Mesothelial cell of epicardium (in vitro differentiated cells): ENCODE results near the gene TTC6. TPM values are rescaled to one million over a fixed set of nuclear protein-coding genes. Genes with fewer than 3 reads are reported as not detected.
A peak's percentile ranks its signal among the peaks of the same experiment; 100 is the strongest.

ENCODE experiments used
- DNase-seq, 2 experiments: peaks; one replicate each; pipeline ENCODE4 v3.0.0; 2021; ENCODE audit warnings: low spot score in 2 of 2; ENCODE audit not compliant: unreplicated experiment in 2 of 2
- H3K27ac Mint-ChIP-seq: 2 replicates; pipeline ENCODE4 v1.8.0; 2021; ENCODE audit warnings: mixed read lengths
- H3K27me3 Mint-ChIP-seq: 2 replicates; pipeline ENCODE4 v1.8.0; 2021; ENCODE audit warnings: low read depth, mixed read lengths
- H3K36me3 Mint-ChIP-seq: 2 replicates; pipeline ENCODE4 v1.8.0; 2021; ENCODE audit warnings: mixed read lengths
- H3K4me1 Mint-ChIP-seq: 2 replicates; pipeline ENCODE4 v1.8.0; 2021; ENCODE audit warnings: mixed read lengths
- H3K4me3 Mint-ChIP-seq: 2 replicates; pipeline ENCODE4 v1.8.0; 2021; ENCODE audit warnings: mild to moderate bottlenecking, moderate library complexity, mixed read lengths
- H3K9me3 Mint-ChIP-seq: 2 replicates; pipeline ENCODE4 v1.8.0; 2021; ENCODE audit warnings: mixed read lengths
- total RNA-seq: library from RNA; stranded (reverse); gene quantifications from 3 replicates; pipeline ENCODE4 v1.2.1, GENCODE V29; 2021
- TF ChIP-seq, protein P1 (sequence below): fragments of 200-600 bp; sonication (generic); IDR thresholded peaks from one replicate; pipeline ENCODE4 v1.5.0; 2021; ENCODE audit warnings: antibody characterized with exemption; ENCODE audit not compliant: unreplicated experiment

Gene TTC6
- total RNA-seq, 1 donor from 2014 or later, result 2.7 TPM

DNA sequence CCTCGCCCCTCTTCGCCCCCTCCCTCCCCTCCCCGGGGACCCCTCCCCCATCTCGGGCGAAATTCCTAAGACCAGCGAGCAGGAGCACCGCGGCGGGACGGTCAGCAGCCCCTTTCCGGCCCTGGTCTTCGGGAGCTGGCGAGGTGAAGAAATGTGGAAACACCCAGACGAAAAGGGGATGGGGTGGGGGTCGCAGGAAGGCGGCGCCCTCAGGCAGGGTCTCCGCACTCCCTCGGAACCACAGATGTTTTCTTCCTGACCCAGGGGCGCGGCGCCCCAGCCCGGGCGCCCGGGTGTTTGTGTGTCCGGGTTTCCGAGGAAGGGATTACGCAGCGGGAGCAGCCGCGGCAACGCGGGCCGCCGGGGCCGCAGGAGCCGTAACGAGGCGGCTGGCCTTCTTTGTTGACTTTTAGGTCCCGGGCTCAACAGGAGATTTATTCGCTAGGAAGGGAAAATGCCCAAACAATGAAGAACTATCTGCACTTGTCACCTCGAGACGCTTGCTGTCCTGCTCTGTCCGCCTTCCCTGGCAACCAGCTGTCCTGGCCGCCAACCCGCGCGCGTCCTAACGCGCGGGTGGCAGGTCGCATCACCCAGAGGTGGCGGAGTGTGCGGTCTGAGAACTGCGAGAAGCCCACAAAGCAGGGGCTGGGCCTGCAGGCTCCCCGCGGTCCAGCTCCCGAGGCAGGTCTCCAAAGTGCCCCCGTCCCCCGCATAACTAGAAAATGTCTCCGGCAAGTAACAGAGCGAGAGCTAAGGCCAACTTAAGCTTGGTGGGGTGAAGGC lies 7.4 kb upstream of the TTC6 start:
- H3K36me3 Mint-ChIP-seq, result peaks cover 14% of the 10 kb centered on the region
- DNase-seq, result peak in 1 of 2 experiments; percentile 62
- peak overlapping the region; percentile 67 for H3K27ac Mint-ChIP-seq
- H3K27me3 Mint-ChIP-seq, result peaks cover 93% of the 10 kb centered on the region
- peak overlapping the region; percentile 57 for H3K4me3 Mint-ChIP-seq
- H3K4me1 Mint-ChIP-seq, result peaks cover 37% of the 10 kb centered on the region
- TF ChIP-seq, protein P1, sequence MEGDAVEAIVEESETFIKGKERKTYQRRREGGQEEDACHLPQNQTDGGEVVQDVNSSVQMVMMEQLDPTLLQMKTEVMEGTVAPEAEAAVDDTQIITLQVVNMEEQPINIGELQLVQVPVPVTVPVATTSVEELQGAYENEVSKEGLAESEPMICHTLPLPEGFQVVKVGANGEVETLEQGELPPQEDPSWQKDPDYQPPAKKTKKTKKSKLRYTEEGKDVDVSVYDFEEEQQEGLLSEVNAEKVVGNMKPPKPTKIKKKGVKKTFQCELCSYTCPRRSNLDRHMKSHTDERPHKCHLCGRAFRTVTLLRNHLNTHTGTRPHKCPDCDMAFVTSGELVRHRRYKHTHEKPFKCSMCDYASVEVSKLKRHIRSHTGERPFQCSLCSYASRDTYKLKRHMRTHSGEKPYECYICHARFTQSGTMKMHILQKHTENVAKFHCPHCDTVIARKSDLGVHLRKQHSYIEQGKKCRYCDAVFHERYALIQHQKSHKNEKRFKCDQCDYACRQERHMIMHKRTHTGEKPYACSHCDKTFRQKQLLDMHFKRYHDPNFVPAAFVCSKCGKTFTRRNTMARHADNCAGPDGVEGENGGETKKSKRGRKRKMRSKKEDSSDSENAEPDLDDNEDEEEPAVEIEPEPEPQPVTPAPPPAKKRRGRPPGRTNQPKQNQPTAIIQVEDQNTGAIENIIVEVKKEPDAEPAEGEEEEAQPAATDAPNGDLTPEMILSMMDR, result no peak
- no peaks in the 10 kb centered on the region for H3K9me3 Mint-ChIP-seq

DNA sequence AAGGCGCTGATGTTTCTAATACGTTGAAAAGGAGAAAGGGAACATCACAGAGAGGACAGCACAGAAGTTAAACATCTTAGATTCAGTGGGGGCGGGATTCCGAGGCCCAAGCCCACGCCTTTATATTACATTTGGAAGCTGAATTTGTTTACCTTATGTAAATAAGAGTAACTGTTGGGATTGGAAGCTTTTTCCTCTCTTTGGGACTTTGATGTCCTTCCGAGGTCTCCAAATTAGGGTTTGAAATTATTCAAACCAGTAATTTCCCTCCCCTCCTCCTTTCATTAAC lies 6.8 kb upstream of the TTC6 start:
- Mint-ChIP-seq H3K36me3 (peaks cover 14% of the 10 kb centered on the region), H3K27ac (peak overlapping the region; percentile 67), H3K4me1 (peaks cover 38% of the 10 kb centered on the region), H3K4me3 (peak overlapping the region; percentile 57), H3K9me3 (no peaks in the 10 kb centered on the region), H3K27me3 (peaks cover 94% of the 10 kb centered on the region)
- no peak for DNase-seq
- TF ChIP-seq, protein P1, result no peak

DNA sequence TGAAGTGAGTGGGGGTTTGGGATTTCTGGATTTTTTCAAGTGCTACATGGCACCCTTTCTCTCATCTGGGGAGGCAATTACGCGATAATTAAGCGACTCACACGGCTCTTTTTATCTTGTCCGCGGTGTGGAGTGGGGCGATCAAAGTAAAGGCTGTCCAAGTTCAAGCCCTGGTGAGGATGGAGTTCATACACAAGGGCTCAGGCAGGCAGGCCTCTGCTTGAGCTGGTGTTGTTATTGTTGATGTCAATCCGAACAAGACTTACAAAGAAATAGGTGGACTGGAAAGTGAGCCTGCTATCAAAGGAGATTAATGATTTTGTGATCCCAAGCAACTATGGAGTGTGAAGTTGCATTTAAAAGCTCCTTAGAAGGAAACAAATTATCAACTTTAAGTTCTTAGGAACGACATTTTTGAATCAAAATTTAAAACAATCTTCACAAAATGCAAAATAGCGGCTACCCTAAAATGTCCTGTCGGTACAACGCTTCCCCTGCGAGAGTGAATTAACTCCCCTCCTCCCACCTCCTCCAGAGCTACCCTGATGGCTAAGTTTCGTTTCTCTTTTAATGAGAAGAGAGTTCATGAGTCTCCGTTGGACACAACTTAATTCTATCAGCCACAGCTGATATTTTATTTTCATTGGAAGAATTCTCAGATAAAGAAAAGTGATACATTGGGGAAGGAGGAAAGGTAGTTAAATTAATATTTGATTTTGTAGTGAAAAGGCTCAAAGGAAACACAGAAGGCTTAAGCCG lies 6.3 kb upstream of the TTC6 start:
- Mint-ChIP-seq H3K4me1 (peaks cover 40% of the 10 kb centered on the region), H3K27me3 (peaks cover 96% of the 10 kb centered on the region), H3K9me3 (no peaks in the 10 kb centered on the region), H3K27ac (no peak overlapping the region), H3K4me3 (peak overlapping the region; percentile 44), H3K36me3 (peaks cover 14% of the 10 kb centered on the region)
- TF ChIP-seq, protein P1, result no peak
- no peak for DNase-seq

DNA sequence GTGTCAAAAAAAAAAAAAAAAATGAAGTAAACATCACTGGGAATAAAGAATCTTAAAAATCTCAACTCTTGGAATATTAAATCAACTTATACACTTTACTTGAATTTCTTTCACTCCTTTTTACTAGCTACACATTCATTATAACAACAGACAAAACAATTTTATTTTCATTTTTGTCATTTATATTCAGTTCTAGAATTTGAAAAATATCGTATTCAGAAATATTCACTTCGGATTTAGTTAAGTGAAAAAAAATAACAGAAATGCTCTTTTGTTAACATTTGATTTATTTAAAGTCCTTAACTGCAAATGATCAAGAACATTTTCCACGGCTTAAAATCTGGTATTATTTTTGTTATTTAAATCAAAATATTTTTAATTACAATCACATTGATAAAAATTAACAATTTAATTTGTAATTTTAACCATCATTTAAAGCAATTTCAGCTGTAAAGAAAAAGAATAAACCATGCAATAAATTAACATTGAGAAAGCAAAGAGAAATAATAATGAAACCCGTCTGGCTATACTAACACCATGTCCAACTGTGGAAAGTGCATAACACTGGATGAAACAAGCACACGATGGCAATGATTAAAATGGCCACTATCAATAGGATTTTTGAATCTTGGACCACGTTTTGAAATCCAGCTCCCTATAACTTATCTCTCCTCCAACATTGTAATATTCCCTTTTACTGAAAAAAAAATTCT lies 5.6 kb upstream of the TTC6 start:
- H3K27me3 Mint-ChIP-seq, result peaks cover 95% of the 10 kb centered on the region
- no peak overlapping the region for H3K27ac Mint-ChIP-seq
- TF ChIP-seq, protein P1, result no peak
- no peak for DNase-seq
- H3K36me3 Mint-ChIP-seq, result peaks cover 14% of the 10 kb centered on the region
- no peaks in the 10 kb centered on the region for H3K9me3 Mint-ChIP-seq
- H3K4me1 Mint-ChIP-seq, result peaks cover 40% of the 10 kb centered on the region
- peak overlapping the region; percentile 7 for H3K4me3 Mint-ChIP-seq

DNA sequence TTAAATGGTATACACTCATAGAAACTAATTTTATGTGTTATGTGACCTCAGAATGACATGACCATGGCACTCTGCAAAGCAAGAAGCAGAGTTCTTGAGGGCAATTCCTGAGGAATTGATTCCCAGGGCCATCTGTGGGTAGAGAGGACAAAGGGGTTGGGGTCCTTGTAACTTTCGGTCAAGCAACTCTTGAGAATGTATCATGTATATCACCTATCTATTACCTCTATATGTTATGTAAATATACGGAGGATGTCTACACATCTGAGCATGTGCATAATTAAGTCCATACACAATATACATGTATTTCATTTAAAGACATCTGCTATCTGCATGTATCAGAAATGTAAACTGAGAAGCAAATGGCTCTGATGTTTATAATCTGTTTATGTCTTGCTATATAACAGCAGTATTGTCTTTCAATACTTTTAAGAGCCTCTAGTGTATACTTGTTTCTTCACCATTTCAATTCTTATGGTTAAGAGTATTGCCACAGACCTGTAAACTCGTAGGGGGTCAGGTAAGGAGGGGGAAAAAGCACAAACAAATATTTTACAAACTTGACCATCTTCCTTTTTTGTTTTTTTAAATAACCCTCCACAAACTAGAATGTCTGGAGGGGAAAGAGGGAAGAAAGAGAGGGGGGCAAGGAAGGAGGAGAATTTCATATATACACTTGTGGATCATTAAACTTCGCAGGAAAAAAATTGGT lies 4.8 kb upstream of the TTC6 start:
- H3K27ac Mint-ChIP-seq, result no peak overlapping the region

More for the DNA sequence above, 4.8 kb upstream of the TTC6 start:
- TF ChIP-seq, protein P1, result no peak
- H3K4me3 Mint-ChIP-seq, result peak overlapping the region; percentile 65
- no peaks in the 10 kb centered on the region for H3K9me3 Mint-ChIP-seq
- peaks cover 89% of the 10 kb centered on the region for H3K27me3 Mint-ChIP-seq
- H3K36me3 Mint-ChIP-seq, result peaks cover 14% of the 10 kb centered on the region
- H3K4me1 Mint-ChIP-seq, result peaks cover 34% of the 10 kb centered on the region
- no peak for DNase-seq
